ENCODE measurements around the gene NUP58. TPM values are rescaled to one million over a fixed set of nuclear protein-coding genes. Genes with fewer than 3 reads are reported as not detected.

NUP58 gene
- total and polyA plus RNA-seq, 2 experiments from 2014 or later, result 27.6 to 91.8 TPM

- no peak for ATAC-seq
Observed at GRCh38 chr13:25365720-25366235, 64.4 kb downstream of the NUP58 start.

DNA sequence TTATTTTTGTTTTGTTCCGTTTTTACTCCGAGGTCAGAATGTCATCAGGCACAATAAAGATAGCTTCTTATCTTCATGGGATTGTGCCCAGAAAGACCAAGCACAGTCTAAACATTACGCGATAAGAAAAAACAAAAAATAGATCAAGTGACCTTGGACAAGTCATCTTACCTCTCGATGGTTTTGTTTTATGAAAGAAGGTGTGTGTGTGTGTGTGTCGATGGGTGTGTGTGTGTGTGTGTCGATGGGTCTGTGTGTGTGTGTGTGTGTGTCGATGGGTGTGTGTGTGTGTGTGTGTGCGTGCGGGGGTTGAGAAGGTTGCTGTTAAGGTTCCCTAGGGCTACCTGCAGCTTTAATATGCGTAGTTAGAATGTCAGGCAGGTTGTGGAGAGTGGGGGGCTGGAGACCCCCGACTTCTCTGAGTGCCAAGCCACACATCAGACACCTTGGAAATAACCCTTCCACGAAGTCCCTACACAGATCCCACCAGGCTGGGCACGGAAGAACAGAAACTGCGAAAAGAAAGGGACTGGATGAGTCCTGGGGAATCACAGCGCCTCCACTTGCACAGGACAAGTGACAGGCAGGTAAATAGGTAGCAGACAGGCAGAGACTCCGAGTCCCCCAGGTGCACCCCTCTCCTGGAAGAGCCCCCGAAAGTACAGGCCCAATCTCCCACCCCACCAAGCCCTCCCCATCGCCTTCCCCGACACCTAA, 69.9 kb downstream of the NUP58 start:
- Histone ChIP-seq H3K9me2 (ENCODE audit: insufficient read depth) (no peaks in the 10 kb centered on the region), H3K27ac (ENCODE audit: low read depth) (no peak overlapping the region), H2AFZ (peak overlapping the region; percentile 94; the same call in 1 of the 2 replicates), H3K4me2 (peak overlapping the region; percentile 84), H4K20me1 (replicated peaks; ENCODE audit: insufficient read depth) (no peaks in the 10 kb centered on the region), H3K4me1 (ENCODE audit: insufficient read depth) (peaks cover 12% of the 10 kb centered on the region), H3F3A (replicated peaks; ENCODE audit: low read depth) (no peaks in the 10 kb centered on the region; the same call in 1 of the 2 replicates), H3K4me3 (peak overlapping the region; percentile 77), H3K27me3 (ENCODE audit: insufficient read depth) (peaks cover 47% of the 10 kb centered on the region), H3K36me3 (ENCODE audit: insufficient read depth) (no peaks in the 10 kb centered on the region), H3K79me2 (replicated peaks; ENCODE audit: insufficient read depth) (no peaks in the 10 kb centered on the region)
- Mint-ChIP-seq H3K4me3 (peak overlapping the region; percentile 84), H3K36me3 (ENCODE audit: low read depth) (no peaks in the 10 kb centered on the region; the same call in 2 of the 3 replicates), H3K9me3 (no peaks in the 10 kb centered on the region; the same call in 2 of the 3 replicates), H3K27ac (no peak overlapping the region), H3K27me3 (ENCODE audit: insufficient read depth, low read depth, poor library complexity) (peaks cover 35% of the 10 kb centered on the region), H3K4me1 (peaks cover 30% of the 10 kb centered on the region)
- peak; percentile 51 for DNase-seq (ENCODE audit: low spot score)
- peak; percentile 10 for ATAC-seq
- no peak for TF ChIP-seq JUNB (IDR thresholded peaks at IDR 0.05; ENCODE audit: unreplicated experiment)
- TF ChIP-seq CTCF (conservative IDR thresholded peaks at IDR 0.05; ENCODE audit: low read depth in 2 of 2), result peak in 1 of 2 experiments; percentile 41; a peak in 2 of 4 replicates
- TF ChIP-seq STAT1 (IDR thresholded peaks at IDR 0.05; ENCODE audit: unreplicated experiment), result no peak
- TF ChIP-seq EZH2 (IDR thresholded peaks at IDR 0.05; ENCODE audit: low read depth, unreplicated experiment), result peak; percentile 45

More at GRCh38 chr13:25365720-25366235, 64.4 kb downstream of the NUP58 start:
- Mint-ChIP-seq H3K4me3 (no peak overlapping the region), H3K9me3 (peaks cover 17% of the 10 kb centered on the region; the same call in 2 of the 3 replicates), H3K4me1 (no peaks in the 10 kb centered on the region), H3K27me3 (ENCODE audit: insufficient read depth, low read depth, poor library complexity) (peaks cover 3% of the 10 kb centered on the region), H3K36me3 (ENCODE audit: low read depth) (no peaks in the 10 kb centered on the region; the same call in 2 of the 3 replicates), H3K27ac (no peak overlapping the region)
- no peak for TF ChIP-seq NANOG (IDR thresholded peaks at IDR 0.05; ENCODE audit: borderline replicate concordance)
- H3K4me3 ChIP-seq, result no peak overlapping the region
- H3K4me2 ChIP-seq, result no peak overlapping the region
- H3K79me2 ChIP-seq (replicated peaks; ENCODE audit: insufficient read depth), result no peaks in the 10 kb centered on the region
- H3K4me1 ChIP-seq (ENCODE audit: insufficient read depth), result no peaks in the 10 kb centered on the region
- no peaks in the 10 kb centered on the region; the same call in 1 of the 2 replicates for H3F3A ChIP-seq (replicated peaks; ENCODE audit: low read depth)
- no peak overlapping the region for H3K27ac ChIP-seq (ENCODE audit: low read depth)
- no peaks in the 10 kb centered on the region for H3K9me2 ChIP-seq (ENCODE audit: insufficient read depth)
- H3K27me3 ChIP-seq (ENCODE audit: insufficient read depth), result peaks cover 17% of the 10 kb centered on the region
- H2AFZ ChIP-seq, result peak overlapping the region; percentile 59; the same call in 1 of the 2 replicates
- no peaks in the 10 kb centered on the region; the same call in 1 of the 2 replicates for H3K36me3 ChIP-seq (ENCODE audit: insufficient read depth)
- no peak for DNase-seq (ENCODE audit: low spot score)
- H4K20me1 ChIP-seq (replicated peaks; ENCODE audit: insufficient read depth), result no peaks in the 10 kb centered on the region

GRCh38 chr13:25371875-25372283, 70.5 kb downstream of the NUP58 start, which contains the start of gene ATP8A2:
Gene ATP8A2, plus strand, starts transcription at chr13:25371974. Its CDS starts 239 bp downstream, at chr13:25372213.
- Histone ChIP-seq H3K27me3 (ENCODE audit: insufficient read depth) (peaks cover 47% of the 10 kb centered on the region), H2AFZ (peak within 1 kb of the TSS; percentile 94)

More at GRCh38 chr13:25371875-25372283, 70.5 kb downstream of the NUP58 start, which contains the start of gene ATP8A2:
- no peak within 1 kb of the TSS for H3K27ac ChIP-seq (ENCODE audit: low read depth)
- no peaks in the 10 kb centered on the region for H4K20me1 ChIP-seq (replicated peaks; ENCODE audit: insufficient read depth)
- ATAC-seq (peak; percentile 69), DNase-seq (ENCODE audit: low spot score) (peak; percentile 58)
- Mint-ChIP-seq H3K4me3 (peak within 1 kb of the TSS; percentile 84), H3K9me3 (no peaks in the 10 kb centered on the region; the same call in 2 of the 3 replicates), H3K4me1 (peaks cover 30% of the 10 kb centered on the region), H3K27ac (no peak within 1 kb of the TSS), H3K36me3 (ENCODE audit: low read depth) (no peaks in the 10 kb centered on the region; the same call in 2 of the 3 replicates), H3K27me3 (ENCODE audit: insufficient read depth, low read depth, poor library complexity) (peaks cover 35% of the 10 kb centered on the region)
- peak within 1 kb of the TSS; percentile 77 for H3K4me3 ChIP-seq
- no peaks in the 10 kb centered on the region; the same call in 1 of the 2 replicates for H3F3A ChIP-seq (replicated peaks; ENCODE audit: low read depth)
- peak within 1 kb of the TSS; percentile 84 for H3K4me2 ChIP-seq
- no peaks in the 10 kb centered on the region for H3K9me2 ChIP-seq (ENCODE audit: insufficient read depth)
- H3K4me1 ChIP-seq (ENCODE audit: insufficient read depth), result peaks cover 12% of the 10 kb centered on the region
- TF ChIP-seq NANOG (IDR thresholded peaks at IDR 0.05; ENCODE audit: borderline replicate concordance) (no peak), JUNB (IDR thresholded peaks at IDR 0.05; ENCODE audit: unreplicated experiment) (no peak)
- TF ChIP-seq, protein P1, sequence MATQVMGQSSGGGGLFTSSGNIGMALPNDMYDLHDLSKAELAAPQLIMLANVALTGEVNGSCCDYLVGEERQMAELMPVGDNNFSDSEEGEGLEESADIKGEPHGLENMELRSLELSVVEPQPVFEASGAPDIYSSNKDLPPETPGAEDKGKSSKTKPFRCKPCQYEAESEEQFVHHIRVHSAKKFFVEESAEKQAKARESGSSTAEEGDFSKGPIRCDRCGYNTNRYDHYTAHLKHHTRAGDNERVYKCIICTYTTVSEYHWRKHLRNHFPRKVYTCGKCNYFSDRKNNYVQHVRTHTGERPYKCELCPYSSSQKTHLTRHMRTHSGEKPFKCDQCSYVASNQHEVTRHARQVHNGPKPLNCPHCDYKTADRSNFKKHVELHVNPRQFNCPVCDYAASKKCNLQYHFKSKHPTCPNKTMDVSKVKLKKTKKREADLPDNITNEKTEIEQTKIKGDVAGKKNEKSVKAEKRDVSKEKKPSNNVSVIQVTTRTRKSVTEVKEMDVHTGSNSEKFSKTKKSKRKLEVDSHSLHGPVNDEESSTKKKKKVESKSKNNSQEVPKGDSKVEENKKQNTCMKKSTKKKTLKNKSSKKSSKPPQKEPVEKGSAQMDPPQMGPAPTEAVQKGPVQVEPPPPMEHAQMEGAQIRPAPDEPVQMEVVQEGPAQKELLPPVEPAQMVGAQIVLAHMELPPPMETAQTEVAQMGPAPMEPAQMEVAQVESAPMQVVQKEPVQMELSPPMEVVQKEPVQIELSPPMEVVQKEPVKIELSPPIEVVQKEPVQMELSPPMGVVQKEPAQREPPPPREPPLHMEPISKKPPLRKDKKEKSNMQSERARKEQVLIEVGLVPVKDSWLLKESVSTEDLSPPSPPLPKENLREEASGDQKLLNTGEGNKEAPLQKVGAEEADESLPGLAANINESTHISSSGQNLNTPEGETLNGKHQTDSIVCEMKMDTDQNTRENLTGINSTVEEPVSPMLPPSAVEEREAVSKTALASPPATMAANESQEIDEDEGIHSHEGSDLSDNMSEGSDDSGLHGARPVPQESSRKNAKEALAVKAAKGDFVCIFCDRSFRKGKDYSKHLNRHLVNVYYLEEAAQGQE (IDR thresholded peaks at IDR 0.05; ENCODE audit: unreplicated experiment), result no peak
- H3K36me3 ChIP-seq (ENCODE audit: insufficient read depth), result no peaks in the 10 kb centered on the region
- no peaks in the 10 kb centered on the region for H3K79me2 ChIP-seq (replicated peaks; ENCODE audit: insufficient read depth)

All from GM23338 (cell line).